Tibial artery (tissue), 4 donors: ENCODE results near the gene DPP6.

Source experiments
- DNase-seq, 2 donors: peaks; one replicate each; pipeline ENCODE4 v3.0.0-alpha.2; 2019
- H3K27ac ChIP-seq, 2 donors: fragments of 200-600 bp; sonication (generic) in 1 of 2; 1 replicate in 1 of 2; 2 replicates in 1 of 2; pipeline ENCODE4 v1.5.1; 2018 to 2019; ENCODE audit warnings: mild to moderate bottlenecking in 1 of 2
- H3K27me3 ChIP-seq, 2 donors: fragments of 200-600 bp; sonication (generic) in 1 of 2; one replicate each; pipeline versions ENCODE4 v1.5.1 to v1.6.0; 2016 to 2019
- H3K36me3 ChIP-seq, 3 donors: fragments of 200-600 bp; sonication (generic) in 2 of 3; one replicate each; pipeline ENCODE4 v1.5.1; 2016 to 2019; ENCODE audit warnings: mild to moderate bottlenecking in 2 of 3
- H3K4me1 ChIP-seq, 4 donors: fragments of 200-600 bp; sonication (generic) in 2 of 4; 1 replicate in 3 of 4; 2 replicates in 1 of 4; pipeline ENCODE4 v1.5.1; 2016 to 2019
- H3K4me3 ChIP-seq, 2 donors: fragments of 200-600 bp; sonication (generic) in 1 of 2; 1 replicate in 1 of 2; 2 replicates in 1 of 2; pipeline ENCODE4 v1.5.1; 2018 to 2019; ENCODE audit warnings: mild to moderate bottlenecking in 2 of 2
- H3K9me3 ChIP-seq, 3 donors: fragments of 200-600 bp; sonication (generic) in 1 of 3; one replicate each; pipeline ENCODE4 v1.5.1; 2016 to 2019
- intact Hi-C: fragments of 100-400 bp; cut with DNase I; formaldehyde crosslinking; loops from one replicate; pipeline ENCODE4 v1.15.0; 2023; ENCODE audit warnings: low total_unique reads
- TF ChIP-seq, protein P1 (sequence below), 2 experiments: fragments of 200-600 bp in 1 of 2; fragments of 450-650 bp in 1 of 2; IDR thresholded peaks; one replicate each; pipeline ENCODE4 v1.5.1; 2017 to 2019; ENCODE audit warnings: antibody characterized with exemption in 2 of 2, mild to moderate bottlenecking in 1 of 2, moderate library complexity in 1 of 2

The DPP6 gene

DNA sequence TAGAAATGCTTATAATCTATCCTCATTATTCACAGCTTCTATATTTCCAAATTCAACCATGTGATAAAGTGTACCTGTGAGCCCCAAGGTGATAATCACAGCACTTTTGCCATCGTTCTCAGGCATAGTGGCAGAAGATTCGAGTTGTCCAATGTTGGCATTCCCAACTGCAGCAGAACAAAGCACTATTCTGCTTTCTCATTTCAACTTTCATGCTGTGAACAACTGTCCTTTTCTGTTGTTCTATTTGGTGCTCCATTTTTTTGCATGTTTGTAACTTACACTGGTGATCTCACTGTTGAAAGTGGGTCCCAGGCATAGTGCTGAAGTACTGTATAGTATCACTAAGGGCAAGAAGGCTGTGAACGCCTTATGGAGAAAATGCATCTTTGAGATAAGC lies 512.5 kb downstream of the DPP6 start:
- TF ChIP-seq, protein P1, sequence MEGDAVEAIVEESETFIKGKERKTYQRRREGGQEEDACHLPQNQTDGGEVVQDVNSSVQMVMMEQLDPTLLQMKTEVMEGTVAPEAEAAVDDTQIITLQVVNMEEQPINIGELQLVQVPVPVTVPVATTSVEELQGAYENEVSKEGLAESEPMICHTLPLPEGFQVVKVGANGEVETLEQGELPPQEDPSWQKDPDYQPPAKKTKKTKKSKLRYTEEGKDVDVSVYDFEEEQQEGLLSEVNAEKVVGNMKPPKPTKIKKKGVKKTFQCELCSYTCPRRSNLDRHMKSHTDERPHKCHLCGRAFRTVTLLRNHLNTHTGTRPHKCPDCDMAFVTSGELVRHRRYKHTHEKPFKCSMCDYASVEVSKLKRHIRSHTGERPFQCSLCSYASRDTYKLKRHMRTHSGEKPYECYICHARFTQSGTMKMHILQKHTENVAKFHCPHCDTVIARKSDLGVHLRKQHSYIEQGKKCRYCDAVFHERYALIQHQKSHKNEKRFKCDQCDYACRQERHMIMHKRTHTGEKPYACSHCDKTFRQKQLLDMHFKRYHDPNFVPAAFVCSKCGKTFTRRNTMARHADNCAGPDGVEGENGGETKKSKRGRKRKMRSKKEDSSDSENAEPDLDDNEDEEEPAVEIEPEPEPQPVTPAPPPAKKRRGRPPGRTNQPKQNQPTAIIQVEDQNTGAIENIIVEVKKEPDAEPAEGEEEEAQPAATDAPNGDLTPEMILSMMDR (IDR thresholded peaks at IDR 0.05) = no peak
- no peaks in the 10 kb centered on the region for H3K27me3 ChIP-seq
- intact Hi-C loops = no loop called here
- no peak overlapping the region for H3K4me3 ChIP-seq
- H3K27ac ChIP-seq = no peak overlapping the region
- no peak for DNase-seq
- H3K36me3 ChIP-seq = no peaks in the 10 kb centered on the region
- no peaks in the 10 kb centered on the region for H3K4me1 ChIP-seq
- no peaks in the 10 kb centered on the region for H3K9me3 ChIP-seq

- no peaks in the 10 kb centered on the region for H3K9me3 ChIP-seq
- no peak overlapping the region for H3K4me3 ChIP-seq
- no peak for DNase-seq
- H3K27me3 ChIP-seq = no peaks in the 10 kb centered on the region
- no peaks in the 10 kb centered on the region for H3K4me1 ChIP-seq
- TF ChIP-seq, protein P1 (IDR thresholded peaks at IDR 0.05) = no peak
- H3K36me3 ChIP-seq = no peaks in the 10 kb centered on the region
- H3K27ac ChIP-seq = no peak overlapping the region
- intact Hi-C loops = no loop called here
These were observed 514.7 kb downstream of the DPP6 start for GRCh38 chr7:154566877-154567276.

- no peaks in the 10 kb centered on the region for H3K36me3 ChIP-seq
- no peaks in the 10 kb centered on the region for H3K9me3 ChIP-seq
- TF ChIP-seq, protein P1 (IDR thresholded peaks at IDR 0.05) = no peak
- no peak overlapping the region for H3K27ac ChIP-seq
- DNase-seq = no peak
- no peaks in the 10 kb centered on the region for H3K27me3 ChIP-seq
- H3K4me3 ChIP-seq = no peak overlapping the region
- intact Hi-C loops = no loop called here
- H3K4me1 ChIP-seq = no peaks in the 10 kb centered on the region
These were observed 516.1 kb downstream of the DPP6 start for GRCh38 chr7:154568346-154568745.

- H3K36me3 ChIP-seq = no peaks in the 10 kb centered on the region
- DNase-seq = no peak
- TF ChIP-seq, protein P1 (IDR thresholded peaks at IDR 0.05) = no peak
These were observed 517.7 kb downstream of the DPP6 start for GRCh38 chr7:154569916-154570315.

GRCh38 chr7:154571772-154572171 lies 519.6 kb downstream of the DPP6 start:
- Histone ChIP-seq H3K27me3 (no peaks in the 10 kb centered on the region), H3K4me3 (no peak overlapping the region), H3K4me1 (no peaks in the 10 kb centered on the region), H3K36me3 (no peaks in the 10 kb centered on the region), H3K9me3 (no peaks in the 10 kb centered on the region), H3K27ac (no peak overlapping the region)
- TF ChIP-seq, protein P1 (IDR thresholded peaks at IDR 0.05) = no peak
- intact Hi-C loops = no loop called here
- no peak for DNase-seq

More at GRCh38 chr7:154569916-154570315, 517.7 kb downstream of the DPP6 start:
- Histone ChIP-seq H3K4me1 (no peaks in the 10 kb centered on the region), H3K4me3 (no peak overlapping the region), H3K27me3 (no peaks in the 10 kb centered on the region), H3K9me3 (no peaks in the 10 kb centered on the region), H3K27ac (no peak overlapping the region)
- intact Hi-C loops = no loop called here

DNA sequence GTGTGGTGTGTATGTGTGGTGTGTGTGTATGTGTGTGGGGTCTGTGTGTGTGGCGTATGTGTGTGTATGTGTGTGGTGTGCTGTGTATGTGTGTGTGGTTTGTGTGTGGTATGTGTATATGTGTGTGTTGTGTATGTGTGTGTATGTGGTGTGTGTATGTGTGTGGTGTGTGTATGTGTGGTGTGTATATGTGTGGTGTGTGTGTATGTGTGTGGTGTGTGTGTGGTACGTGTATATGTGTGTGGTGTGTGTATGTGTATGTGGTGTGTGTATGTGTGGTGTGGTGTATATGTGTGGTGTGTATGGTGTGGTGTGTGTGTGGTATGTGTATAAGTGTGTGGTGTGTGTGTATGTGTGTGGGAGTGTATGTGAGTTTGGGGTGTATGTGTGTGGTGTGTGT lies 522.0 kb downstream of the DPP6 start:
- no peak overlapping the region for H3K4me3 ChIP-seq
- intact Hi-C loops = no loop called here
- H3K9me3 ChIP-seq = no peaks in the 10 kb centered on the region
- TF ChIP-seq, protein P1 (IDR thresholded peaks at IDR 0.05) = no peak
- no peaks in the 10 kb centered on the region for H3K4me1 ChIP-seq
- DNase-seq = no peak
- H3K36me3 ChIP-seq = no peaks in the 10 kb centered on the region
- H3K27ac ChIP-seq = no peak overlapping the region
- H3K27me3 ChIP-seq = no peaks in the 10 kb centered on the region
